Neuronal stem cell (in vitro differentiated cells): ENCODE data around the gene KLHL7.
A peak's percentile ranks its signal among the peaks of the same experiment; 100 is the strongest.

Experiments used
- DNase-seq: peaks from one replicate; pipeline ENCODE4 v3.0.0-alpha.2; 2013; ENCODE audit warnings: low spot score
- H2AFZ ChIP-seq: one replicate; pipeline ENCODE4 v1.6.1; 2013; ENCODE audit warnings: mild to moderate bottlenecking, low read length, inconsistent platforms
- H2AK5ac ChIP-seq: 2 replicates; pipeline ENCODE4 v1.6.1; 2013; ENCODE audit warnings: low read depth, mild to moderate bottlenecking, inconsistent platforms, low read length, moderate library complexity, mixed read lengths
- H2BK120ac ChIP-seq: 2 replicates; pipeline ENCODE4 v1.6.1; 2013; ENCODE audit warnings: low read depth, mild to moderate bottlenecking, inconsistent platforms, low read length, moderate library complexity, mixed read lengths
- H2BK12ac ChIP-seq: one replicate; pipeline ENCODE4 v1.6.1; 2013; ENCODE audit warnings: low read length, inconsistent platforms
- H2BK15ac ChIP-seq: 2 replicates; pipeline ENCODE4 v1.6.1; 2013; ENCODE audit warnings: mild to moderate bottlenecking, low read length, inconsistent platforms, mixed read lengths
- H2BK5ac ChIP-seq: one replicate; pipeline ENCODE4 v1.6.1; 2013; ENCODE audit warnings: inconsistent platforms, mild to moderate bottlenecking, low read length, moderate library complexity
- H3K14ac ChIP-seq: one replicate; pipeline ENCODE4 v1.6.1; 2013; ENCODE audit warnings: low read length, inconsistent platforms
- H3K18ac ChIP-seq: 2 replicates; pipeline ENCODE4 v1.6.1; 2013; ENCODE audit warnings: low read length, inconsistent platforms
- H3K23ac ChIP-seq: 2 replicates; pipeline ENCODE4 v1.6.1; 2013; ENCODE audit warnings: low read depth, mild to moderate bottlenecking, mixed read lengths, low read length, inconsistent platforms; ENCODE audit not compliant: poor library complexity
- H3K27ac ChIP-seq: replicated peaks from 3 replicates; pipeline ENCODE4 v1.5.1; 2013; ENCODE audit warnings: low read length, inconsistent platforms
- H3K27me3 ChIP-seq, 3 experiments: 2 replicates each; pipeline ENCODE4 v1.6.1; 2013; ENCODE audit warnings: low read length in 3 of 3, mild to moderate bottlenecking in 2 of 3, inconsistent platforms in 1 of 3, low read depth in 1 of 3, mixed read lengths in 1 of 3, moderate library complexity in 1 of 3; ENCODE audit not compliant: control insufficient read depth in 3 of 3, insufficient read depth in 3 of 3
- H3K36me3 ChIP-seq, 2 donors: replicated peaks in 1 of 2; 2 replicates each; pipeline ENCODE4 v1.6.1; 2013; ENCODE audit warnings: low read length in 2 of 2; ENCODE audit not compliant: control insufficient read depth in 2 of 2, insufficient read depth in 2 of 2
- H3K4ac ChIP-seq: 2 replicates; pipeline ENCODE4 v1.6.1; 2013; ENCODE audit warnings: inconsistent platforms, mild to moderate bottlenecking, low read length, moderate library complexity
- H3K4me1 ChIP-seq, 2 donors: 1 replicate in 1 of 2; 2 replicates in 1 of 2; pipeline ENCODE4 v1.6.1; 2013; ENCODE audit warnings: low read length in 2 of 2, low read depth in 1 of 2; ENCODE audit not compliant: control insufficient read depth in 2 of 2, insufficient read depth in 1 of 2
- H3K4me2 ChIP-seq: one replicate; pipeline ENCODE4 v1.6.1; 2013; ENCODE audit warnings: mild to moderate bottlenecking, low read length, inconsistent platforms; ENCODE audit not compliant: insufficient read depth, poor library complexity, severe bottlenecking
- H3K4me3 ChIP-seq, 2 donors: 2 replicates each; pipeline ENCODE4 v1.5.1; 2013; ENCODE audit warnings: low read length in 2 of 2, mild to moderate bottlenecking in 2 of 2, inconsistent platforms in 1 of 2, moderate library complexity in 1 of 2
- H3K79me1 ChIP-seq: one replicate; pipeline ENCODE4 v1.6.1; 2013; ENCODE audit warnings: low read depth, mild to moderate bottlenecking, inconsistent platforms, low read length, moderate library complexity
- H3K9ac ChIP-seq: one replicate; pipeline ENCODE4 v1.6.1; 2013; ENCODE audit warnings: mild to moderate bottlenecking, low read depth, low read length, inconsistent platforms; ENCODE audit not compliant: poor library complexity
- H3K9me3 ChIP-seq, 2 donors: replicated peaks in 1 of 2; 2 replicates each; pipeline versions ENCODE3 to v1.6.1; 2013; ENCODE audit warnings: low read length in 2 of 2, mild to moderate bottlenecking in 2 of 2, inconsistent platforms in 1 of 2, low read depth in 1 of 2, mixed read lengths in 1 of 2, moderate library complexity in 1 of 2; ENCODE audit not compliant: control insufficient read depth in 2 of 2, insufficient read depth in 1 of 2
- H4K8ac ChIP-seq: one replicate; pipeline ENCODE4 v1.6.1; 2013; ENCODE audit warnings: low read depth, mild to moderate bottlenecking, inconsistent platforms, low read length, moderate library complexity
- H4K91ac ChIP-seq: one replicate; pipeline ENCODE4 v1.6.1; 2013; ENCODE audit warnings: low read length, low read depth, mild to moderate bottlenecking, inconsistent platforms; ENCODE audit not compliant: poor library complexity
- WGBS, 2 donors: extraction: QIAGEN DNeasy Blood & Tissue Kit; methylation state at CpG; one replicate each; pipeline ENCODE4 v1.1.7; 2013; ENCODE audit warnings: missing lambda C conversion rate in 2 of 2, mixed read lengths in 1 of 2; ENCODE audit not compliant: insufficient read length in 2 of 2, insufficient replicate concordance in 1 of 2; ENCODE audit errors: extremely low coverage in 2 of 2; 5-methylcytosine and 5-hydroxymethylcytosine counted together

The KLHL7 gene

DNA sequence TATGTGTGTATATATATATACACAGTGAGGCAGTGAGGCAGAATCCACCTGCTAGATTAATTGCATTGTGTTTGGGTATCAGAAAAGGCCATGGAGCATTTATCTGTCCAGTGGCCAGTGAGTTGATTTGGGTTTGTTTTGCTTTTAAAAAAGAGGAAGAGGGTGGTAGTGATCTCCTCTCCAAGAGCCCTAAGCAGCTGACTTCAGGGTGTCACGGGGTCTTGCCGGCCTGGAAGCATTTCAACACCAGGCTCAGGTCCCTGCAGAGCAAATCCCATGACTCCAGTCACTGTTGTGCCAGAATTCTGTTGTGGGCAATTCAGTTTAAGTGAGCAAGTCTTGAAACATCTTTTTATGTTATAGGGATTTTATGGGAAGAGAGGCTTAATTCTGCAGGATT lies 110.4 kb downstream of the KLHL7 start:
- H3K14ac ChIP-seq = no peak overlapping the region
- no peaks in the 10 kb centered on the region for H3K36me3 ChIP-seq
- no peak overlapping the region for H2BK12ac ChIP-seq
- no peak overlapping the region for H3K4me3 ChIP-seq
- H3K23ac ChIP-seq = no peak overlapping the region
- H2BK5ac ChIP-seq = no peak overlapping the region
- H3K4me1 ChIP-seq = peaks cover 2 to 7% of the 10 kb centered on the region in 2 donors
- H2AFZ ChIP-seq = no peak overlapping the region
- no peak overlapping the region for H4K91ac ChIP-seq
- H3K18ac ChIP-seq = no peak overlapping the region
- H3K9ac ChIP-seq = no peak overlapping the region
- no peaks in the 10 kb centered on the region for H3K9me3 ChIP-seq
- H2BK120ac ChIP-seq = no peak overlapping the region
- H2AK5ac ChIP-seq = no peak overlapping the region
- no peak overlapping the region for H3K4me2 ChIP-seq
- H3K27ac ChIP-seq = no peak overlapping the region
- DNase-seq = no peak
- H2BK15ac ChIP-seq = no peak overlapping the region
- no peaks in the 10 kb centered on the region for H3K79me1 ChIP-seq
- no peaks in the 10 kb centered on the region for H3K27me3 ChIP-seq
- no peak overlapping the region for H3K4ac ChIP-seq
- no peak overlapping the region for H4K8ac ChIP-seq
- no CpG with 5 or more reads among the region's 2 CpGs for WGBS, 2 donors

DNA sequence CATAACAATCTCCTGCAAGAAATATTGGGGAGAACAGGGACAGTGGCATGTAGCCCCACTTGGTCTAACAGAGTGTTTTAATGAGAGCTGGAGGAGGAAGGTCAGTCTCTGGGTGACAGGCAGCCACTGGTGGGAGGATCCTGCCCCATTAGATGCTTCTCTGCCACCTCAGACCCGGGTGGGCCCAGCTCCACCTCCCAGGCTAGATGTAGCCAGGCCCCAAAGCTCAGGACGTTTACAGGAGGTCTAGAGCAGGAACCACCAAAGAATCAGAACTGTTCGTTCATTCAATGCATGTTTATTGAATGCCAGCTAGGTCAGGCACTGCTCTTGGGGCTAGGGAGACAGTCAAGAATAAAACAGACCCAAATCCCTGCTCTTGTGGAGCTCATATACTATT lies 112.6 kb downstream of the KLHL7 start:
- Histone ChIP-seq H2AK5ac (no peak overlapping the region), H2BK15ac (no peak overlapping the region)
- WGBS, 2 donors = no CpG with 5 or more reads among the region's 3 CpGs

DNA sequence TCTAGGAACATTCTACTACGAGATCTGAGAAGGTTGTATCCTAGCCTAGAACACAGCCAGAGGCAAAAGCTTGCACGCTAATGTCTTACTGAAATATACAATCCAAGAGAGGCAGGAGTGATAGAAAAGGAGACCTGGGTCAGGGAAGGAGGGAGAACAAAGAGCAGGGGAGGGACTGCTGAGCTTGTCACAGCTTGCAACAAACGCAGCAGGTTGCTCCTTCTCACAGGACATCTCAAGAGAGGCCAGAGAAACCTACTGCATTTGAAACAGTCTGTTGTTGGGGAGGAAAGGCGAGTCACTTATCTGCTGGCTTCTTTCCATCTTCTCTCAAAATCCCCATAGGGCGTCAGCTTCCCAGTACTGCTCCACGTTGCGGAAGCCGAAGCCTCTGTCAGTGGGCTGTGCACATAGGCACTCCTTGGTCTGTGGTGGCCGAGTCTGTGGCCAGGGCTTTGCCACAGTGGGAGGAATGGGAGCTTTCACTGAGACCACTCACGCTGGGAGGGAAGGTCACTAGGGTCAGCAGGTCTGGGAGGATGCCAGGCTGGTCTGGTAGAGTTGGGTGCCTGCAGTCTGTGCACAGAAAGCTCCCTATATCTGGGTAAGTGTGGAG lies 115.2 kb downstream of the KLHL7 start:
- Histone ChIP-seq H2BK15ac (peak overlapping the region; percentile 62), H4K8ac (no peak overlapping the region), H3K9ac (no peak overlapping the region), H2BK12ac (peak overlapping the region; percentile 42), H3K79me1 (no peaks in the 10 kb centered on the region), H3K4me1 (peaks cover 3 to 16% of the 10 kb centered on the region in 2 donors), H3K14ac (no peak overlapping the region), H3K4ac (no peak overlapping the region), H3K36me3 (no peaks in the 10 kb centered on the region), H3K23ac (peak overlapping the region; percentile 85), H3K18ac (peak overlapping the region; percentile 83), H3K4me2 (no peak overlapping the region), H4K91ac (no peak overlapping the region), H3K27me3 (no peaks in the 10 kb centered on the region), H3K27ac (peak overlapping the region; percentile 25), H3K4me3 (no peak overlapping the region), H3K9me3 (no peaks in the 10 kb centered on the region), H2AK5ac (peak overlapping the region; percentile 78), H2AFZ (peak overlapping the region; percentile 12), H2BK120ac (peak overlapping the region; percentile 82), H2BK5ac (no peak overlapping the region)
- no CpG with 5 or more reads among the region's 10 CpGs for WGBS, 2 donors
- no peak for DNase-seq

More for the DNA sequence above, 112.6 kb downstream of the KLHL7 start:
- H2BK5ac ChIP-seq = no peak overlapping the region
- no peak overlapping the region for H3K4me2 ChIP-seq
- no peaks in the 10 kb centered on the region for H3K36me3 ChIP-seq
- H3K27ac ChIP-seq = no peak overlapping the region
- no peak overlapping the region for H4K8ac ChIP-seq
- no peak overlapping the region for H4K91ac ChIP-seq
- no peak overlapping the region for H3K9ac ChIP-seq
- no peak overlapping the region for H3K14ac ChIP-seq
- H3K4ac ChIP-seq = no peak overlapping the region
- no peak overlapping the region for H3K23ac ChIP-seq
- no peak overlapping the region for H3K4me3 ChIP-seq
- peak overlapping the region; percentile 63 for H2BK12ac ChIP-seq
- no peaks in the 10 kb centered on the region for H3K79me1 ChIP-seq
- no peaks in the 10 kb centered on the region for H3K27me3 ChIP-seq
- no peak overlapping the region for H2BK120ac ChIP-seq
- DNase-seq = no peak
- H3K18ac ChIP-seq = peak overlapping the region; percentile 8
- no peak overlapping the region for H2AFZ ChIP-seq
- H3K9me3 ChIP-seq = no peaks in the 10 kb centered on the region
- peaks cover 3 to 15% of the 10 kb centered on the region in 2 donors for H3K4me1 ChIP-seq

DNA sequence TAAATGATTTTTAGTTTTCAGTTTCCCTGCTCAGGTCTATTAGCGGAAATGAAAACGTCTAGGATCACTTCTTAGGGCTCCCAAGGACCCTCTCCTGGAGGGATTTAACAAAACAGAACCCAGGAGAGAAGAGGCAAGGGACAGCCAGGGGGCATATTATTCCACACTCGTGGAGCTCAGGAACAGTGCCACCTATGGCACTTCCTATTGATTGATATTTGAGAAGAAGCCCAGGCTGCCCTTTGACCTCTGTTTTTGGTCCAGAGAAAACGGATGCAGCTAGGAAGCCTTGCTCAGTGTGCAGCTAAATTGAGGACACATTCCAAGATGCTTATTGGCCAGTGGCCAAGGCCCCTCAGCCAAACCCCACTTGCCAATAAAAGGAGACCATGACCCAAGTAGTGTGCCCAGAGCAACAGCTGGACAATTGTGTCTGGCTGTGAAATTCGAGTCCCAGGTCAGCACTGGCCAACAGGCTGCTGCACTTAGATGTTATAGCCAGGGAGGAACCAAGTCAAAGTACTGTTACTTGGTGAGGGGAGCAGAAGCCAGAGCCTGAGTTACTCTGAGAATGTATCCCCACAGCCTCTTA lies 117.0 kb downstream of the KLHL7 start:
- Histone ChIP-seq H2AK5ac (no peak overlapping the region), H3K23ac (no peak overlapping the region), H3K27ac (no peak overlapping the region), H3K79me1 (no peaks in the 10 kb centered on the region), H3K14ac (no peak overlapping the region), H2BK120ac (no peak overlapping the region), H4K8ac (no peak overlapping the region), H3K27me3 (no peaks in the 10 kb centered on the region), H3K4ac (no peak overlapping the region), H2BK15ac (no peak overlapping the region), H3K4me1 (peaks cover 3 to 16% of the 10 kb centered on the region in 2 donors), H3K18ac (no peak overlapping the region), H3K4me3 (no peak overlapping the region), H3K36me3 (no peaks in the 10 kb centered on the region), H4K91ac (no peak overlapping the region), H2BK5ac (no peak overlapping the region), H2AFZ (no peak overlapping the region), H3K9ac (no peak overlapping the region), H3K4me2 (no peak overlapping the region), H3K9me3 (no peaks in the 10 kb centered on the region), H2BK12ac (no peak overlapping the region)
- DNase-seq = no peak
- no CpG with 5 or more reads among the region's 5 CpGs for WGBS, 2 donors
